ES-I3 (cell line): ENCODE data around the gene IL9.

ENCODE experiments used
- H3K36me3 ChIP-seq: 2 replicates; pipeline ENCODE4 v1.6.1; 2013; ENCODE audit warnings: mild to moderate bottlenecking, low read length, control low read depth, moderate library complexity; ENCODE audit not compliant: insufficient read depth
- H3K4me1 ChIP-seq: 2 replicates; pipeline ENCODE4 v1.6.1; 2013; ENCODE audit warnings: mild to moderate bottlenecking, control low read depth, low read length; ENCODE audit not compliant: insufficient read depth
- H3K9ac ChIP-seq: 2 replicates; pipeline ENCODE4 v1.6.1; 2013; ENCODE audit warnings: low read depth, mild to moderate bottlenecking, low read length, moderate library complexity
- H3K9me3 ChIP-seq: 2 replicates; pipeline ENCODE4 v1.6.1; 2013; ENCODE audit warnings: mild to moderate bottlenecking, low read length, moderate library complexity; ENCODE audit not compliant: control insufficient read depth, insufficient read depth

The IL9 gene

DNA sequence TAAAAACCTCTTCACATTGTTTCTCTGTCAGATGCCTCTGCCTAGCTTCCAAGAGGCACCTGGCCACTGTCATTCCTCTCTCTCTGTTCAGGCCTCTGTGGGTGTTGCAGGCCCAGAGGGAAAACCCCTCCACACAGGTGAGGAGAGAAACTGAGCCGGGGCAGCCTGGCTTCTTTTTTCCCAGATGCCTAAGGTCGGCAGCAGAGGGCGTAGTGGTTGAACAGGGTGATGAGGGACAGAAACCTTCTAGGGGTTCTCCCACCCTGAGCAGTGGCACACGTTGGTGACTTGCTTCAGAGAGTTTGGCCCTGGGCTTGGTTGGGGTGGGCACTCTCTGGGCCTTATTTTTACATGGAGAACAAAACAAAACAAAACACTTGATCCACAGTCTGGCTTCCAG is 12.2 kb downstream of the IL9 start:
- H3K4me1 ChIP-seq = peaks cover 7% of the 10 kb centered on the region
- no peaks in the 10 kb centered on the region for H3K36me3 ChIP-seq
- H3K9me3 ChIP-seq = no peaks in the 10 kb centered on the region
- H3K9ac ChIP-seq = no peak overlapping the region

DNA sequence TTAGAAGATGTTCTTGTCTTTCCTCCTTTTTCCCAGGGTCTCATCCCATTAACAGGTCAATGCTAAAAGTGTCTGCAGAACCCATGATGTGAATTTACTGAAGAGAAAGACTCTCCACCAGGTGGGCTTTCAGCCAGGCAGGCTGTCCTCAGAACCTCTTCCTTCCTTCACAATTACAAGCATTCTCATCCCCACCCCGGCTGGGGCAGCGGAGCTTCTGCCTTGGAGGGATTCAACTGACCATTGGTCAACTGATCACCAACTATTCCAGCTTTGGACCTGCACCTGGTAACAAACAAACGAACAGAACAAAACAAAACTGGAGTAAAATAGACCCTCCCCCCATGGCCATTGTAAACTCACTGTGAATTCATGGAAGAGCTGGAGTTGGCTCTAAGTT is 12.6 kb downstream of the IL9 start:
- no peak overlapping the region for H3K9ac ChIP-seq
- H3K36me3 ChIP-seq = no peaks in the 10 kb centered on the region
- H3K9me3 ChIP-seq = no peaks in the 10 kb centered on the region
- peaks cover 7% of the 10 kb centered on the region for H3K4me1 ChIP-seq

DNA sequence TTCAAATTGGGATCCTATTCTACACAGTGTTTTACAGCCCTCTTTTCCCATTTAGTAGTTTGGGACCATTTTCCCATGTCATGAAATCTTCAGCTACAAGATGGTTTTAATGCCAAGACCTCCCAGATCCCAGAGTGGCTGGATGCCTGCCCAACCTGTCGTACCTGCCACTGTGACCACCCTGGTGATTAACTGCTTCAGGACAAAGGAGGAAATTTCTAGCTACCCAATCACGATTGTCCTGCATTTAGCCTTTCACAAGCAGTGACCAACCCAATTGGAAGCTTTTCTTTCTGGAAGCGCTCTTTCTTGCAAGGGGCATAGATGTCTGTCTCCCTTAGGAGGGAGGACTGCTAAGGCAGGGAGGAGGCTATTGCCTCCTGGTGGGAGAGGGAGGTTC is 13.8 kb downstream of the IL9 start:
- Histone ChIP-seq H3K9me3 (no peaks in the 10 kb centered on the region), H3K9ac (no peak overlapping the region), H3K4me1 (peaks cover 7% of the 10 kb centered on the region), H3K36me3 (no peaks in the 10 kb centered on the region)

DNA sequence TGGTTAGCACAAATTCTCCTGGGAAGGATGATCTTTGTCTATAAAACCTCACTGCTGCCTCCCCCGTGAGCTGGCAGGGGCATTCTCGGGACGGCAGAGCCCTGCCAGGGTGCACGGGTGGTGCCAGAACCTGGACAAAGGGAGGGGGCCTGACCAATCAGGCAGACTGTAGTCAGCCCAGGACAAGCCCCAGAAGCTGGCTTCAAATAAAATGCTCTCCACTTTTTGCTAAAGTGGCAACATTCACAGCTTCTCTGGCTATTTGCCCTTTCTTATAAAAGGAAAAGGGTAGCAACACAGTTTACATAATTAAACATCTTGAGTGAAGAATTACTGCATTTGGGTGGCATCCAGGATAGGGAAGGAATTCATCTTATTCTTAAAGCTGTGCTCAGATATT is 14.4 kb downstream of the IL9 start:
- H3K36me3 ChIP-seq = no peaks in the 10 kb centered on the region
- H3K9ac ChIP-seq = no peak overlapping the region
- no peaks in the 10 kb centered on the region for H3K9me3 ChIP-seq
- peaks cover 7% of the 10 kb centered on the region for H3K4me1 ChIP-seq

DNA sequence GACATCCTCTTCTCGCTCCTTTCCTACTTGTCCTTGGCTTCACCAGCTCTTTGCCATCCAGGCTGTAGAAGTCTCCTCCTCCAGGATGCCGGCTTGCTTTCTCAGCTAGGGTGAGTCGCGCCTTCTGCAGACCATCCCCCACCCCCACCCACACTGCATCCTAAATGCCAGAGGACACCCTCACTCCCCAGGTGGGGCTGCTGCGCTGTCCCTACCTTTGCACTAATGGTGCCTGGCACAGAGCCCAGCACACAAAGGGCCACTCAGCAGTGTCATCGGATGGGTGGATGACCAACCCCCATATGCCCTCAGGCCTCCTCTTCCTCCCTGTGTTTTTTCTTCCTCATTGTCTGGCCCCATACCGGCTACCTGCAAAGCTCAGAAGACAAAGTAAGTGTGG is 14.8 kb downstream of the IL9 start:
- no peaks in the 10 kb centered on the region for H3K36me3 ChIP-seq
- no peak overlapping the region for H3K9ac ChIP-seq

DNA sequence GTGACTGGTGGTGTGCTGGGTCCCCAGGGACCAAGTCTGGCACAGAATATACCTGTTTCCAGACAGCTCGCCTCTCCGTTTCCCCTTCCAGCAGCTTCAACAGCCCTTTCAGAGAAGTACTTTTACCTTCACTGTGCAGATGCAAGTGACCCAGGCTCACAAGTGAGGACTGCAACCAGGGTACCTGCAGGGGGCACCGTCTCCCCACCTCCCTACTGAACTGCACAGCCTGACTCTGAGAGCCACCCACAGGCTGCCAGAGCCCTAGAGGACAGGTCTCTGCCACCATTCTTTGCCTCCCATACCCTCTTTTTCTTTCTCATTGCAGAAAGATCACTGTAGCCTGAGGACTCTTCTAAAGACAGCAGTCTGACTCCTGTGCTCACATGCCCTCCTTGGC is 15.4 kb downstream of the IL9 start:
- H3K9ac ChIP-seq = no peak overlapping the region
- no peaks in the 10 kb centered on the region for H3K9me3 ChIP-seq
- no peaks in the 10 kb centered on the region for H3K36me3 ChIP-seq
- peaks cover 7% of the 10 kb centered on the region for H3K4me1 ChIP-seq

More for the DNA sequence above, 14.8 kb downstream of the IL9 start:
- H3K9me3 ChIP-seq = no peaks in the 10 kb centered on the region
- H3K4me1 ChIP-seq = peaks cover 7% of the 10 kb centered on the region

DNA sequence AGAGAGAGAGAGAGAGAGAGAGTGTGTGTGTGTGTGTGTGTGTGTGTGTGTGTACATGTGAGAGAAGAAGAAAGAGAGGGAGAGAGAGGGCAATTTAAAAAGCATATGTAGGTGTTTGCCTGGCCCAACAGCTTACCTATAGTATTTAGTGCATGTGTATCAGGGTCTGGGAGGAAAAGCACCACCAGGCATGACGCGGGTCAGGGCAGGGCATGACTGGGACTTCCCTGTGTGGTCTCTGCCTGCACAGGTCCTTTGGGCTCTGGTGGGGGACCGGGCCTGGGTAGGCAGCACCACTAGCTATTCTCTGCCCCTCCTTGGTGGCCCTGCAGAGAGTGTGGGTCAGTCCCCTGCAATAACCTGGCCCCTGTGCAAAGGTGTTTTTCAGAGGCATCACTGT is 16.1 kb downstream of the IL9 start:
- peaks cover 7% of the 10 kb centered on the region for H3K4me1 ChIP-seq

DNA sequence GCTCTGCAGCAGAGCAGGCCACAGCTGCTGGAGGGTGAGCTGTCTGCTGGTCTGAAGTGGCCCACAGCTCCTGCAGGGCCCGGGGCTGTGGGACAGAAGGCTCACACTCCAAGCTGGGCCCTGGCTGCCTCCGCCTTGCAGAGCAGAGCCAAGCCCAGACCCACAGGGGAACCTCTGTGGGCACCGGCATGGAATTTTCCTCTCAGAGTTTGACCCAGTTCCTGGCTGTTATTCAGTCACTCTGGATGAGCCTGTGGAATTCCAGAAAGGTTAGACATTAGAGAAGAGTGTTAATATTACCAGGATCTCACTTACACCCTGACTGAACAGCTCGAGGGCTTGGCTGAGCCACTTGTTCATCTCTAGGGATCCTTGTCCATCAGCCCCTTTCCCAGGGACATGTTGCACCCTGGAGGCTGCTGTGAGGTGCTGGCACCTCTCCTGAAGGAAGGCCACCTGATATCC is 17.5 kb downstream of the IL9 start:
- no peaks in the 10 kb centered on the region for H3K9me3 ChIP-seq
- peaks cover 7% of the 10 kb centered on the region for H3K4me1 ChIP-seq
- no peaks in the 10 kb centered on the region for H3K36me3 ChIP-seq
- H3K9ac ChIP-seq = no peak overlapping the region

More for the DNA sequence above, 16.1 kb downstream of the IL9 start:
- Histone ChIP-seq H3K9me3 (no peaks in the 10 kb centered on the region), H3K9ac (no peak overlapping the region), H3K36me3 (no peaks in the 10 kb centered on the region)

DNA sequence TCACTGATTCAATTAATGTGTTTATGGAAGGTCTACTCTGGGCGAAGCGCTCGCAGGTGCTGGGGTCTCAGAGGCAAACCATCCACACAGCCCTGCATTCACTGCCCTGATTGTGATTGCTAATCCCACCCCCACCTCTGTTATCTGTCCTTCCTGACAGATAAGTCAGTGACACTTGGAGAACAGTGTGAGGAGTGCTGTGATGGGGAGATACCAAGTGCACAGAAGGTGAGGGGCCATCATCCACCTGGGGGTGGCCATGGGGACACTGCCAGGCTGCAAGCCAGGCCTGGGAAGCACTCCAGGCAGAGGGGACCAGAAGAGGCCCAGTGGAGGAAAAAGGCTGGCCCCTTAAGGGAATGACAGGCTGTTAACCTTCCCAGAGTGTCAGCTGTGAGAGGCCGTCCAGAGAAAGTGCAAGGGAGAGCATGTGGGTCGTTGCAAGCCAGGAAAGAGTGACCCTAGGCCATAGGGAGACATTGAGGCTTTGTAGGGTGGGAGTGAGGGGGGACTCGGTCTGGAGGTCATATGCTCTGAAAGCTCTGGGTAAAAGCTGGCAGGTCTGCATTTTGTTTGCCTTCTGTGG is 18.0 kb downstream of the IL9 start:
- Histone ChIP-seq H3K9me3 (no peaks in the 10 kb centered on the region), H3K36me3 (no peaks in the 10 kb centered on the region), H3K4me1 (peaks cover 7% of the 10 kb centered on the region), H3K9ac (no peak overlapping the region)

DNA sequence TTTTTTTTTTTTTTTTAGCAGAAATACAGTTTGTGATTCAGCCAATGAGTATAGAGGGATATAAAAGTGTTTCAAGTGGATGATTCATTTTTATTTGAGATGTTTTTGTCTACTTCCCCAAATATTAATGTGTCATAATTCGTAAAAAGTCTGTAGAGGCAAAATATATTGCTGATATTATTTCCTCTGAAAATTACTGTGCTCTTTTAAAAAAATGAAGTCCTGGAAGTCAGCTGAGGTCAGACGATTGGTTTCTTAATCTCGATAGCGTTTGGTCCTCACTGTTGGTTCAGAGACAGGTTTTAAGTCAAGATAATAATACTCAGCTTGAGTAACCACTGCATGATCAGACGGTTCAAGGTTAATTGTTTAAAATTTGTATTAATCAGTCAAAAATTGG is 19.5 kb downstream of the IL9 start:
- Histone ChIP-seq H3K4me1 (peaks cover 7% of the 10 kb centered on the region), H3K9me3 (no peaks in the 10 kb centered on the region), H3K9ac (no peak overlapping the region), H3K36me3 (no peaks in the 10 kb centered on the region)

DNA sequence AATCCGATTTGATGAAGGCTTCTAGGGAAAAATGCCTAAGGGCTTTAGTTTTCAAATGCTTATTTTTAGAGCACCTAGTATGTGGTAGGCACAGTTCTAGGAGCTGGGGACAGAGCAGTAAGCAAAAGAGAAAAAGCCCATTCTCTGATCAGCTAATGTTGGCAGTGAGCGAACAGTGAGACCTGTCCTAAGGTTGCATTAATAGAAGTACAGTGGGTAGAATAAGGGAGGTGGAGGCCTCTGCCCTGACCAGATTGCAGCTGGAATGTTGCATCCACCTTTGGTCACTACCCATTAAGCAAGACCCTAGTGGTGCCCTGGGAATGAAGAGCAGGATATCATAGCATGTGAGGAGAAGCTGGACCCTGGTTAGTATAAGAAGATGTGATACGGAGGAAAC is 20.1 kb downstream of the IL9 start:
- Histone ChIP-seq H3K4me1 (peaks cover 1% of the 10 kb centered on the region), H3K9me3 (no peaks in the 10 kb centered on the region), H3K36me3 (no peaks in the 10 kb centered on the region), H3K9ac (no peak overlapping the region)

DNA sequence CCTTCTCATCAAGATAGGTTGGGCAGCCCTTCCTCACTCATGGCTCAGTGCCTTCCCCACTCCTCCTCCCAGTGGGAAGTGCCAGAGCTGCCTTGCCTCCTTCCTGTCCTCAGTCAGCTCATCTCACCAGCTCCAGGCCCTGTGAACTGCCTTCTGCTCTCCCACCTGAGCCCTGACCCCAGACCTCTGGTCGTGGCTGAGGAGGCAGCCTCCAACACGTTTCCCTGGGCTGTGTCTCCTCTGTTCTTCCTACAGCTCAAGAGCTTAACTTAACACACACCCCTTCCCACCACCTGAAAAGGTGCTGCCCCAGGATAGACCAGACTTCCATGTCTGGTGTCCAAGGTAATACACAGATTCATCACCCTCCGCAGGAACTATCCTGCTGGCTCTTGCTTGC is 21.2 kb downstream of the IL9 start:
- Histone ChIP-seq H3K9ac (no peak overlapping the region), H3K9me3 (no peaks in the 10 kb centered on the region), H3K4me1 (no peaks in the 10 kb centered on the region), H3K36me3 (no peaks in the 10 kb centered on the region)

DNA sequence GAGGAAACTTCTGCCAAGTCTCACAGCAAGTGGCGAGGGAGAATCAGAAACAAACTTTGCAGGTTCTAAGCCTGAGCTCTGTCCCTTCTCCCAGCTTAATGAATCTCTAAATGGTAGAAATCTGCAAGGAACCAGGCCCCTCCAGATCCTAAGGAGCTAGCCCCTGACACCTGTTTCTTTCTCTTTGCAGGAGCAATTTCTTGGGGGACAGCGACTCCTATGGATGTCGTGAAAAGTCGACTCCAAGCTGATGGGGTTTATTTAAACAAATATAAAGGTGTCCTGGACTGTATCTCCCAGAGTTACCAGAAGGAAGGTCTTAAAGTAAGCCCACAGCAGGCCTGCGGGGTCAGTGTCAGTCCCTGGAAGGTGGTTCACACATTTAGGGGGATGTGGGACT is 21.8 kb downstream of the IL9 start:
- no peaks in the 10 kb centered on the region for H3K4me1 ChIP-seq
- no peaks in the 10 kb centered on the region for H3K36me3 ChIP-seq
- H3K9ac ChIP-seq = no peak overlapping the region
- no peaks in the 10 kb centered on the region for H3K9me3 ChIP-seq

DNA sequence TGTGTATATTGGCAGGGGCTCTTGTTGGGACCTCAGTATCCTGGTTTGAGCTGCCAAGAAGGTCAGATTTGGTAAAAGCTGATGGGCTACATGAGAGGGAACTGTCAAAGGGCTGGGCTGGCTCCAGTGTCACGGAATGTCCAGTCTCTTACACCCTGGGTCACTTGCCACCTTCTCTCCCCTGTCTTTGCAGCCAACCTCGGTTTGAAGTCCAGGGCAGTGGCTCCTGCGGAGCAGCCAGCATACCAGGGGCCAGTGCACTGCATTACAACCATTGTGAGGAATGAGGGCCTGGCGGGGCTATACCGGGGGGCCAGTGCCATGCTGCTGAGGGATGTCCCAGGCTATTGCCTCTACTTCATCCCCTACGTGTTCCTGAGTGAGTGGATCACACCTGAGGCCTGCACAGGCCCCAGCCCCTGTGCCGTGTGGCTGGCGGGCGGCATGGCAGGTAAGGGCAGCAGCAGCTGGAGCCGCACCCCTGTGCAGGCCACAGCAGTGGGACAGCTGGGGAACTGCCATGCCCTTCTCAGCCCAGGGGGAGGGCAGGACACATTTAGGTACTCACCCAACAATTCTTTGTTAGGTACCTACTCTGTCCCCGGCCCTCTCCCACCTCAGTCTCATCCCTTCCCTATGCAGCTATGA is 24.2 kb downstream of the IL9 start:
- Histone ChIP-seq H3K9ac (no peak overlapping the region), H3K9me3 (no peaks in the 10 kb centered on the region), H3K36me3 (no peaks in the 10 kb centered on the region), H3K4me1 (no peaks in the 10 kb centered on the region)

DNA sequence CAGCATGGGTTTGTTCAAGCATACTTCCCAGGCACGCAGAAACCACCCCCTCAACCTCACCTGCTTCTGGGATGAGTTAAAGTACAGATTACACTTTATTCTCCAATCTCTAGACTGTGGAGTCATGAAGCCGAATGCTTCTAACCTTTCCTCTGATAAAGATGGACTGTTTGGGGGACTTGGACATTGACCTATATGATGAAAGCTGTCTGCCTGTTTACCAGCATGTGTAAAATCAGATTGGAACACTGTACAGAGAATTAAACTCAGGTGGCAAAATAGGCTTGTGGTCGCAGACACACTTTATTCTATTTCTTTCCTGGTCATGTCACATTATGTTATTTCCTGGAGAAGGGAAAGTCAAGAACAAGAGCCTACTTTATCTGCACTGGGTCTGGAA is 25.7 kb downstream of the IL9 start:
- Histone ChIP-seq H3K36me3 (no peaks in the 10 kb centered on the region), H3K9me3 (no peaks in the 10 kb centered on the region), H3K4me1 (no peaks in the 10 kb centered on the region), H3K9ac (no peak overlapping the region)
